Right lobe of liver (tissue), 4 donors: ENCODE measurements around the gene WWC2.

Experiments used
- CTCF ChIP-seq, 4 donors: fragments of 200-600 bp in 3 of 4; fragments of 450-650 bp in 1 of 4; IDR thresholded peaks; one replicate each; pipeline versions ENCODE4 v1.5.1 to v1.8.0; 2016 to 2022; ENCODE audit warnings: antibody characterized with exemption in 4 of 4, mild to moderate bottlenecking in 2 of 4
- POLR2A ChIP-seq: fragments of 450-650 bp; IDR thresholded peaks from one replicate; pipeline ENCODE4 v1.6.1; 2017; ENCODE audit warnings: antibody characterized with exemption, mild to moderate bottlenecking
- donor health status: DM: no; HTN: no; CAD: no.
- donor health status: DM: no; HTN: no; CAD: no.
- donor health status: DM: no; HTN: yes; CAD: no.

GRCh38 chr4:183347566-183347965, 248.5 kb downstream of the WWC2 start:
- no peak for TF ChIP-seq CTCF (IDR thresholded peaks at IDR 0.05)
- no peak for TF ChIP-seq POLR2A
